IPS-18c (cell line): Measurements from ENCODE around the gene PCDHA1.
A peak's percentile ranks its signal among the peaks of the same experiment; 100 is the strongest.

Experiments used
- H3K4me3 ChIP-seq: 2 replicates; pipeline ENCODE4 v1.7.0; 2013; ENCODE audit warnings: low read depth, mild to moderate bottlenecking, low read length, moderate library complexity; ENCODE audit not compliant: insufficient read depth
- H3K9me3 ChIP-seq: one replicate; pipeline ENCODE4 v1.6.1; 2013; ENCODE audit warnings: mild to moderate bottlenecking, low read length, moderate library complexity; ENCODE audit not compliant: control insufficient read depth, insufficient read depth

The PCDHA1 gene

DNA sequence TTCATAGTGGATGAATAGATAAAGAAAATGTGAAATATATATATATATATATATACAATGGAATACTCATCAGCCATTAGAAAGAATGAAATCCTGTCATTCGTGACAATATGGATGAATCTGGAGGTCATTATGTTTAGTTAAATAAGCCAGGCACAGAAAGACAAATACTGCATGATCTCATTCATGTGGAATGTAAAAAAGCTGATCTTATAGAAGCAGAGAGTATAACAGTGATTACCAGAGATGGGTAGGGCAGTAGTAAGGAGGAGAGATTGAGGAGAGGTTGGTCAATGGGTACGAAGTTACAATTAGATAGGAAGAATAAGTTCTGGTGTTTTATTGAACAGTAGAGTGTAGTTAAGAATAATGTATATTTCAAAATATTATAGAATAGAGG, 160.6 kb downstream of the PCDHA1 start:
- H3K4me3 ChIP-seq, result no peak overlapping the region
- no peaks in the 10 kb centered on the region for H3K9me3 ChIP-seq

DNA sequence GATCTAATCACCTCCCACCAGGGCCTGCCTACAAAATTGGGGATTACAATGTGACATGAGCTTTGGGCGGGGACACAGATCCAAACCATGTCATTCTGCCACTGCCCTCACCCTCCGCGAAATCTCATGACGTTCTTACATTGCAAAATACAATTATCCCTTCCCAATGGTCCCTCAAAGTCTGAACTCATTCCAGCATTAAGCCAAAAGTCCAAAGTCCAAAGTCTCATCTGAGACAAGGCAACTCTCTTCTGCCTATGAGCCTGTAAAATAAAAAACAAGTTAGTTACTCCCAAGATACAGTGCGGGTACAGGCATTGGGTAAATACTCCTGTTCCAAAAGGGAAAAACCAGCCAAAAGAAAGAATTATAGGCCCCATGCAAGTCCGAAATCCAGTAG, 165.7 kb downstream of the PCDHA1 start:
- H3K4me3 ChIP-seq, result no peak overlapping the region
- no peaks in the 10 kb centered on the region for H3K9me3 ChIP-seq

DNA sequence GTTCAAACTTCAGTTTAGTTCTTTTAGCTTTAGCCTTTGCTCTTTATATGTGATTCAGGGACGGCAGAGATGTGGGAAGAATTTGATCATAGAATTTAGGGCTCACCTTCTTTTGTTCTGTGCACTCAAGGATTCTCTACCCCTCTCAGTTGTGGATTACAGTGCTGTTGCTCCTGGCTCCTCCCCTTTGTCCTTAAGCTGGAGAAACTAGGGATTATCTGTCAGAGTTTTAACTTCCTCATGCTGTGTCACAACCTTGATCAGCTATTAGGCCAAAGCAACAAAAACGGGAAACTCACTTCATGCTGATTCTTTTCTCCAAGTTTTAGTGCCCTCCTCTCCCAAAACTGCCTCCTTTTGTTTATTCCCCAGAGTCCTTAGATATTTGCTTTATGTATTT, 167.3 kb downstream of the PCDHA1 start:
- H3K4me3 ChIP-seq, result no peak overlapping the region
- H3K9me3 ChIP-seq, result no peaks in the 10 kb centered on the region

DNA sequence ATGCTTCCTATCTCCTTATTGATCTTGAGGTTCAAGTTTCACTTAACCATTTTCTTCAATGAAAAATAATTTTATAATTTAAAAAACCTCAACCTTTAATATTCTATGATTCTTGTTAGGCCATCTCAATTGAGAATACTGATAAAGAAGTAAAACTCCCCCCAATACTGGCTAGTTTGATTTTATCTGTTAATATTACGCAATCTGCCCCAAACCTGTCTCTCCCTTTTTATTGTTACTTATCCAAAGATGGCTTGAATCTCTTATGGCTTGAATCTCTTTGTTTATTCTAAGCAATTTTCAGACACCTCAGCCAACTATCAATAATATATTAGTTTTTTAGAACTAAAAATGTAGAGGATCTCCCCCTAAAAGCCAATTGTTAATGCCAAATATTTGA, 176.2 kb downstream of the PCDHA1 start:
- no peak overlapping the region for H3K4me3 ChIP-seq
- H3K9me3 ChIP-seq, result no peaks in the 10 kb centered on the region

DNA sequence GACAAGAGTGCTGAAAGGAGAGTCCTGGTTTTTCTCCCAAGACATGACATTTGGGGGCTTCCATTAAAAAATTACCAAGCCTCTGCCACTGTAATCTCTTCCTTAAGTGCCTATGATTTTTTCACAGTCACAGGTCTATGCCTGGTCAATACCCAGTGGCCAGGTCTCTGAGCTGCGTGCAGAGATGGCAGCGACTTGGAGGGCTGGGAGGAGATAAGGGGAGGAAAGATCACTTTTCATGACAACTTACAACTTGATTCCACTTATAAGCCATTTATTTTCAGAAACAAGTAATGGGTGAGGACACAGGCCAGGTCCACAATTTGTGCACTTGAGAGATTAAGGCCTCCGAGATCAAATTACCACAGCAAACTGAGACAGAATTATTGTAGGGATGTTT, 178.4 kb downstream of the PCDHA1 start:
- Histone ChIP-seq H3K9me3 (no peaks in the 10 kb centered on the region), H3K4me3 (no peak overlapping the region)

DNA sequence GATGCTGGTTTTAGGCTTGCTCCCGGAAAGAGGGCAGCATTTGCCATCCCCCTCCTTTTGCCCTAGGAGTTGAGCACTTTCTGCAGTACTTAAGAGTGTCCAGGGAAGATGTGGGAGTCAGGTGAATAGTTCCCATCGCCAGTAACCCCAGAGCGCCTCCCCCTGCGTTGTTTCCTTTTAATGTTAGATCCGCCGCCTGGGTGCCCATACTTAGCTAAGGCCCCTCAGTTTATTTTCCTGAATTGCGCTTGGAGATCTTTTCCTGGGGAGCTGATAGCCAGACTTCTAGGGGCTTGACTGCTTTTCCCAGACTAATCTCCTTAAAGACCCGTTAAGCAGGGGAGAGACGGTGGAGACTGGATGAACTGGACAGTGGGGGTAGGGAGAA, 180.0 kb downstream of the PCDHA1 start:
- peak overlapping the region; percentile 90 for H3K4me3 ChIP-seq

DNA sequence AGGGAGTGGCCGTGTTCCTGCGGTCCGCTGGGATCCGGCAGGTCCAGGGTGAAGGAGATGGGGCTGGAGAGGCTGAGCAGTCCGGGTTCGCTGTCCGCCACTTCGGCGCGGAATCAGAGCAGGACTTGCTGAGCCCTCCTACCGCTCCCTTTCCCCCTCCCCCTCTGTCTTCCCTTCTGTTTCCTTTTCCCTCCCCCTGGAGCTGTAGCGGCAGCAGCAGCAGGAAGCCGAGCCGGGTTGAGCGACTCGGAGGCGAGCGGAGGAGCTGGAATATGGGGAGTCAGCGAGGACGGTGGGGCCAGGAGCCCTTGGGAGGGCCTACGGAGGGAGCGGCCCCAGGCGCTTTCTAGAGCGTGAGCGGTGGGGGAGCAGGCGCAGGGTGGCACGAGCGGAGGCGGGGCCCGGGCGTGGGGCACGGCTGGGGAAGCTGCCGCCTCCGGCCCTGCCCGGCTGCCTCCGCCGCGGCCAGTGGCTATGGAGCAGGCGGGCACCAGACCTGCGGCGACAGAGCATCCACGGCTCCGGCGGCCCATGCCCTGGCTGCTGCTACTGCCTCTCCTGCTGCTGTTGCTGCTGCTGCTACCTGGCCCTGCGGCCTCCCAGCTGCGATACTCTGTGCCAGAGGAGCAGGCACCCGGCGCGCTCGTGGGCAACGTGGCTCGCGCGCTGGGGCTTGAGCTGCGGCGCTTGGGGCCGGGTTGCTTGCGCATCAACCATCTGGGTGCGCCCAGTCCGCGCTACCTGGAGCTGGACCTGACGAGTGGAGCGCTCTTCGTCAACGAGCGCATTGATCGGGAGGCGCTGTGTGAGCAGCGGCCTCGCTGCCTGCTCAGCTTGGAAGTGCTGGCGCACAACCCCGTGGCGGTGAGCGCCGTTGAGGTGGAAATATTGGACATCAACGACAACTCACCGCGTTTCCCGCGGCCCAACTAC, 180.6 kb downstream of the PCDHA1 start, which contains the start of gene PCDHAC2:
Gene PCDHAC2, plus strand, starts transcription at position 184 of the 933 bp plus-strand sequence. Its CDS starts 291 bp downstream, at position 475.
- H3K9me3 ChIP-seq, result no peaks in the 10 kb centered on the region
- peak within 1 kb of the TSS; percentile 90 for H3K4me3 ChIP-seq

More for the DNA sequence above, 180.0 kb downstream of the PCDHA1 start:
- H3K9me3 ChIP-seq, result no peaks in the 10 kb centered on the region

DNA sequence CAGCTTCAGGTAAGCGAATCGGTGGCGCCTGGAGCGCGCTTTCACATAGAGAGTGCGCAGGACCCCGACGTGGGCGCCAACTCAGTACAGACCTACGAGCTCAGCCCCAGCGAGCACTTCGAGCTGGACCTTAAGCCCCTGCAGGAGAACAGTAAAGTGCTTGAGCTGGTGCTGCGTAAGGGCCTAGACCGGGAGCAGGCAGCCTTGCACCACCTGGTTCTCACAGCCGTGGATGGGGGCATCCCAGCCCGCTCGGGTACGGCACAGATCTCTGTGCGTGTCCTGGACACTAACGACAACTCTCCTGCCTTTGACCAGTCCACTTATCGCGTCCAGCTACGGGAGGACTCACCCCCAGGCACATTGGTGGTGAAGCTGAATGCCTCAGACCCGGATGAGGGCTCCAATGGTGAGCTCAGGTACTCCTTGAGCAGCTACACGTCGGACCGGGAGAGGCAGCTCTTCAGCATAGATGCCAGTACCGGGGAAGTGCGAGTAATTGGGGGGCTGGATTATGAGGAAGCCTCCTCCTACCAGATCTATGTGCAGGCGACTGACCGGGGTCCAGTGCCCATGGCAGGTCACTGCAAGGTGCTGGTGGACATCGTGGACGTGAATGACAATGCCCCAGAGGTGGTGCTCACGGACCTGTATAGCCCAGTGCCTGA, 181.4 kb downstream of the PCDHA1 start:
- H3K4me3 ChIP-seq, result peak overlapping the region; percentile 90
- no peaks in the 10 kb centered on the region for H3K9me3 ChIP-seq

DNA sequence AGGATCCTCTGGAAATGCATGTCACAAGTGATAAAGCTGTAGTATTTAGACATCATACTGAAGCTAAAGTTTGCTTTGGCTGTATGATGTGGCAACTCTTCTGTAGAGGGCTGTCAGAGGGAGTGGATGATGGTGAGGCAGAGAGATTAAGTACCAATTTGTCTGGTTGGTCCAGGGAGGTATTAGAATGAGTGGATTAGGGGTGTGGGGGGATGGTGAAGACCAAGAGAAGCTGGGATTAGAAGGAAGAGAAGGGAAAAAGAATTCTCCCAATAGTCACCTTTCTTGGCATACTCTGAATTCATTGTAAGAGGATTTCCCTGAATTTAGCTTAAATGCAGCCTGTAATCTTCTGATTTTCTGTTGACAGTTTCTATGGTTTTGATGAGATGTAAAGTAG, 183.9 kb downstream of the PCDHA1 start:
- no peaks in the 10 kb centered on the region for H3K9me3 ChIP-seq
- H3K4me3 ChIP-seq, result no peak overlapping the region

DNA sequence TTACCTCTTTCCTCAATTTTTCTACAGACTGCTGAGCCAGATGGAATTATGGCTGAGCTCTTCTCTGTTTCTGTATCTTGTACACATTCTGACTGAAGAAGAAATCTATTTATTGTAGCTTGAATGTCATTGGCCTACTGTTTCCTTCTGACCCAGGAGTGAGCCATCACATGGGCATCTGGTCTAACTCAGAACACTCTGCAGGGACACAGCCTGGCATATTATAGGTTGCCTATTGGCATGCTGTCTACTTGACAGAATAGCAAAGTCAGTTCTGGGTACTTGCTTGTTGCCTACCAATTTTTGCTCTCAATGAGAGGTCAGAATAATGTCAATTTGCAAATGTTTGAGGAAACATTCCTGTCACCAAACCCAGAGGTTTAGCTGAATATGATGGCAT, 187.6 kb downstream of the PCDHA1 start:
- Histone ChIP-seq H3K4me3 (no peak overlapping the region), H3K9me3 (no peaks in the 10 kb centered on the region)

DNA sequence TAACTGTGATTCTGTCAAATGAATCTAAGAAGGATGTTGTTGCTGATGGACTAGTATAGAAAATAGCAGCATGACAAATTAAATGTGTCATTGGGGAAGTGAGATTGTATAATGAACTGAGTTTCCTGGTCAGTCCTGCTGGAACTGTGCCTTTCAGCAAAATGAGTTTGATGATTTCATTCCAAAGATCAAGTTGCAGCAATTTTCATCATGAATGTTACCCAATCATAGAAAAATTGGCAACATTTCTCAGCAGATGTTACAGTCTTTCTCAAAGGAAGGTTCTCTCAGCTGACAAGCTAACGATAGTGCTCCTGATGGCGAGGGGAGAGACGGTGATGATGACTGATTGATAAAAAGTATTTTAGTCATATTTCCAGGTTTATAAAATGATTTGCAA, 191.1 kb downstream of the PCDHA1 start:
- Histone ChIP-seq H3K4me3 (no peak overlapping the region), H3K9me3 (no peaks in the 10 kb centered on the region)

DNA sequence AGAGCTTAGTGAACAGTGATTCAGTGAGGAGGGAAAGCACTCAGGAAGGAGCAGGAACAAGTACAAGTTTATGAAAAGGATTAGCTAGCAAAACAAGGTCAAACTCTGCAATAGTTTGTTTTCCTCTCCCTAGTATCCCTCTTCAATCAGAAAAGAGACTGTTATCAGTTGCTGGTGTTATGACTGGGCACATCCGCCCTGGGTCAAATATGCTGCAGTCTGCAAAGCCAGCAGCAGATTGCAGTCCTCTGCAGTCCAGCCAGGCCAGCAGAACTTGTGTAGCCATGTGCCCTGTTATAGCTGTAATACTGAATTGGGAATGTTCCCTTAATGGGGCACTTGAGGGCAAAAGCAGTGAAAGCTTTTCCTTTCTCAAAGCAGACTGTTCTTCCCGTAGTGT, 192.3 kb downstream of the PCDHA1 start:
- H3K4me3 ChIP-seq, result no peak overlapping the region
- H3K9me3 ChIP-seq, result no peaks in the 10 kb centered on the region

DNA sequence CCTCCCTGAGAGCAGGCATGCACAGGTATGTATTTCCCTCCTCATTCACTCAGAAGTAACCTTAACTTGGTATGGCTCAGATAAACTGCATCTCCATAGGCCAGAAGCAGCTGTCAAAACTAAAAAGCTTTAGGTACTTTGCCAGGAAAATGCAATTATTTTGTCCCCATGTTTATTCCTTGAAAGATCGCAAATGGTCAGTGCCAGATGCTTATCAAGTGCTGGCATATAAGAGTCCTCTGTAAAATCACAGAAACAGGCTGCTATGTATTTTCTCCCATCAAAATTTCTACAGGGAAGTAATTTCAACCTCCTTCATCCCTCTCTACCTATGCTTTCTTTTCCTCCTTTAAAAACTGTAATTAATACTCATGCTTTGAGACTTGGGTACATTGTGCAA, 193.0 kb downstream of the PCDHA1 start:
- Histone ChIP-seq H3K9me3 (no peaks in the 10 kb centered on the region), H3K4me3 (no peak overlapping the region)

DNA sequence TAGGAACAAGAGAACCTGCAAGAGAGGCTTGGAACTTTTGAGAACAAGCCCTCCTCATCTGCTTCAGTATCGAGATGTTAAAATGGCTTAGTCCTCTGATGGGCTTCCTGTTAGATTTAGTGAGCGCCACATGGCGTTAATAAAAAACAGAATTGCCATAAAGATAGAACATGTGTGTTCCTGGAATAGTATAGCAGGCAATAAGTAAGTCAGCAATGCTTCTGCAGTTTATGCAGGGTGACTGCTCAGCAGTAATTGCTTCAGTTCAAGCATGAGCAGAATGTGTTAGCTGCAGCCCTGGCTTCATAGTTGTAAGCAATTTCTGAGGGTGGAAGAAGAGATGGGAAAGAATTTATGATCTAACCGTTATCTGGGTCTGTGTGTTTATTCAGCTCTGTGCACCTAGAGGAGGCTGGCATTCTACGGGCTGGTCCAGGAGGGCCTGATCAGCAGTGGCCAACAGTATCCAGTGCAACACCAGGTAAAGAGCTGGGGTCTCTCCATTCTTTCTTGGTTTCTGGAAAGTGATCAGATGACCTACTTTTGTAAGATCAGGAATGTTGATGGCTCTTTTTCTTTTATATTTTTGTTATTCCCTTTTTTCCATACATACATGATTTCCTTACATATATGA, 196.3 kb downstream of the PCDHA1 start:
- no peak overlapping the region for H3K4me3 ChIP-seq

DNA sequence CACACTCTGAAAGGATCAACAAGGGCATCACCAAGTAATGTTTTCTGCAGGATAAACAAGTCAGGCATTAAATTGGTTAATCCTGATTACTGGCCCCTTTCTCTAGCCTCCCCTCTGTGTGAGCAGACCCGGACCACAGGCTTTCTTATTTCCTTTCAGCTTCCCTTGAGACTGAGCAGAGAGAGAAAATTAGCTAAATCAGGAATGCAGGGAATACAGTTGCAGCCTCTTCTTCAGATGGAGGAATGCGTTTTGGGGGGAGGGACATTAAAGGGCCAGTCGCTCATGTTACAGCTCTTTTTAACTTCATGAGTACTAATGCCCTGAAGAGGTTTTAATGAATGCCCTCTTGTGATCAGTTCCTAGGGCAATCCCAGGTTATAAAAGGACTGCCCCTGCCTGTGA, 200.2 kb downstream of the PCDHA1 start:
- H3K4me3 ChIP-seq, result no peak overlapping the region
- H3K9me3 ChIP-seq, result no peaks in the 10 kb centered on the region

More for the DNA sequence above, 196.3 kb downstream of the PCDHA1 start:
- no peaks in the 10 kb centered on the region for H3K9me3 ChIP-seq

DNA sequence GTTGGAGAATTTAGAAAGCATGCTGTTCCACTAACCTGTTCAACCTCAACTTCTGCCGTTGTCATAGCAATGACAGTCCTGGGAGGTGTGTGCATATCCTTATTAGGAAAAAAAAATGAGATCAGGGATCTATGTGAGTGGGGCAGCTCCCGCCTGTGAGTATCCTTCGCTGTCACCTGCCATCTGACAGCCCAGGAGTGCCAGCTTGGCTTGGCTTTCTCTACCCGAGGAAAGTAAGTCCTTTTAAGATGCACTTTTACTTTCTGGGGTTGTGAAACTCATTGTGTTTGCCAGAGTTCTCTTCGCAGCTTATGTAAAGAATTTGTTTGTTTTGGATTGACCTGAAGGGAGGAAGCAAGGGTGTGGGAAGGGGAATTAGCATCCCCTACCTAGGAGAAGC, 202.2 kb downstream of the PCDHA1 start:
- H3K4me3 ChIP-seq, result no peak overlapping the region

DNA sequence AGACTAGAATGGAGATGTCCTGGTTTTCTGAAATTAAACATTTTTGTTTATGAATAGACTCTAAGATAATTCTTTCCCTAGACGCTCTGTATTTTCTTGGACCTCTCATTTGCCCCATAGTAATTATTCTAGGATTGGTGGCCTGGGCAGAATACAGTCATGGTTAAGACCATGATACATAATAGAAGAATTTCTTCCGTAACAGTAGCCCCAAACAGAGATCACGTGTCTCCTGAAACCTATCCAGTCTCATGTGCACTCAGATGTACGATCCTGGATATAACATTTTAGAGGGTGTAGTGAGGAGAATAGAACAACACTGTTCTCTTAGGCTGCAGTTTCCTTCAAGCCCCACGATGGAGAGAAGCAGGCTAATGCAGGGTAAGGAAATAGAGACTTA, 202.7 kb downstream of the PCDHA1 start:
- no peaks in the 10 kb centered on the region for H3K9me3 ChIP-seq
- no peak overlapping the region for H3K4me3 ChIP-seq

More for the DNA sequence above, 202.2 kb downstream of the PCDHA1 start:
- H3K9me3 ChIP-seq, result no peaks in the 10 kb centered on the region
